Aorta (tissue), 5 donors: ENCODE results near the gene SYTL3. TPM values are rescaled to one million over a fixed set of nuclear protein-coding genes. Genes with fewer than 3 reads are reported as not detected.
"Not testable (repeated sequence)": the region's sequence is repeated elsewhere in the genome, so short reads cannot be mapped to it uniquely, and the experiment has no call there.

ENCODE experiments used
- ATAC-seq: fragments of 200-7000 bp; cut with Tn5 transposase; one replicate; pipeline ENCODE4 v1.9.1; 2022; ENCODE audit warnings: moderate library complexity; ENCODE audit not compliant: low FRiP score
- DNase-seq, 2 donors: peaks; one replicate each; pipeline ENCODE4 v3.0.0-alpha.2; 2020
- H3K27ac ChIP-seq, 2 donors: one replicate each; pipeline ENCODE4 v1.5.1; 2013; ENCODE audit warnings: low read length in 2 of 2, mild to moderate bottlenecking in 2 of 2, moderate library complexity in 2 of 2, control low read depth in 1 of 2, inconsistent platforms in 1 of 2, low read depth in 1 of 2
- H3K27me3 ChIP-seq, 2 donors: one replicate each; pipeline ENCODE4 v1.6.1; 2013; ENCODE audit warnings: control low read depth in 1 of 2, low read length in 1 of 2, mild to moderate bottlenecking in 1 of 2, moderate library complexity in 1 of 2; ENCODE audit not compliant: insufficient read depth in 2 of 2, control insufficient read depth in 1 of 2
- H3K36me3 ChIP-seq, 2 donors: one replicate each; pipeline ENCODE4 v1.6.1; 2013; ENCODE audit warnings: control low read depth in 1 of 2, low read length in 1 of 2, mild to moderate bottlenecking in 1 of 2; ENCODE audit not compliant: insufficient read depth in 2 of 2, control insufficient read depth in 1 of 2
- H3K4me1 ChIP-seq, 2 donors: one replicate each; pipeline ENCODE4 v1.6.1; 2013; ENCODE audit warnings: low read length in 2 of 2, control low read depth in 1 of 2, mild to moderate bottlenecking in 1 of 2, moderate library complexity in 1 of 2; ENCODE audit not compliant: insufficient read depth in 2 of 2, control insufficient read depth in 1 of 2
- H3K4me3 ChIP-seq, 2 donors: one replicate each; pipeline ENCODE4 v1.5.1; 2013; ENCODE audit warnings: low read length in 2 of 2, control low read depth in 1 of 2, mild to moderate bottlenecking in 1 of 2
- H3K9me3 ChIP-seq: one replicate; pipeline ENCODE4 v1.6.1; 2013; ENCODE audit warnings: mild to moderate bottlenecking, low read length; ENCODE audit not compliant: control insufficient read depth
- WGBS, 2 donors: extraction: QIAGEN DNeasy Blood & Tissue Kit; methylation state at CpG; one replicate each; pipeline ENCODE4 v1.1.7; 2013; 5-methylcytosine and 5-hydroxymethylcytosine counted together
- intact Hi-C, 2 donors: fragments of 100-400 bp; cut with DNase I; formaldehyde crosslinking; loops; one replicate each; pipeline versions ENCODE4 v1.14.2 to v1.15.0; 2022
- polyA plus RNA-seq, 2 donors: library from polyadenylated mRNA; stranded (reverse); fragments of 200-250 nt; gene quantifications; one replicate each; pipeline ENCODE4 v1.2.3, GENCODE V29; 2013
- total RNA-seq, 2 donors: library from RNA; stranded (reverse); fragmentation: NEBNext Ultra II Directional; extraction: Animal tissue kit (Norgen Biotek cat#: 25700); gene quantifications; one replicate each; pipeline ENCODE4 v1.2.1, GENCODE V29; 2021
- donor health status: healthy with polysubstance abuse.
- donor health status: Bipolar disorder and iron deficiency.
- donor health status: DM: no; HTN: no; CAD: no.
- donor health status: DM: no; HTN: no; CAD: no.
- donor health status: DM: yes; HTN: yes; CAD: no.

The SYTL3 gene
- total and polyA plus RNA-seq, 4 donors = 0.64 to 4.7 (median 2.4) TPM

GRCh38 chr6:158627940-158628211 is 22.0 kb upstream of the SYTL3 start:
- Histone ChIP-seq H3K4me1 (no peaks in the 10 kb centered on the region), H3K4me3 (no peak overlapping the region), H3K9me3 (no peaks in the 10 kb centered on the region), H3K36me3 (no peaks in the 10 kb centered on the region), H3K27ac (no peak overlapping the region), H3K27me3 (no peaks in the 10 kb centered on the region)
- no peak for ATAC-seq
- 90 to 91% methylated on average over 9 of the region's 9 CpGs for WGBS, 2 donors
- intact Hi-C loops = no loop called here
- no peak for DNase-seq

- DNase-seq = no peak
- intact Hi-C loops = no loop called here
Observed at GRCh38 chr6:158628542-158628941, 21.3 kb upstream of the SYTL3 start.

GRCh38 chr6:158629367-158630221 is 20.3 kb upstream of the SYTL3 start:
- intact Hi-C loops = no loop called here
- Histone ChIP-seq H3K4me3 (no peak overlapping the region), H3K36me3 (no peaks in the 10 kb centered on the region), H3K27me3 (no peaks in the 10 kb centered on the region), H3K9me3 (no peaks in the 10 kb centered on the region), H3K27ac (no peak overlapping the region), H3K4me1 (no peaks in the 10 kb centered on the region)
- 86 to 90% methylated on average over 20 of the region's 20 CpGs for WGBS, 2 donors
- no peak for DNase-seq
- no peak for ATAC-seq

More at GRCh38 chr6:158628542-158628941, 21.3 kb upstream of the SYTL3 start:
- Histone ChIP-seq H3K36me3 (no peaks in the 10 kb centered on the region), H3K27me3 (no peaks in the 10 kb centered on the region), H3K27ac (no peak overlapping the region), H3K4me1 (no peaks in the 10 kb centered on the region), H3K4me3 (no peak overlapping the region), H3K9me3 (no peaks in the 10 kb centered on the region)
- no peak for ATAC-seq
- 92% methylated on average over 17 of the region's 17 CpGs for WGBS, 2 donors

DNA sequence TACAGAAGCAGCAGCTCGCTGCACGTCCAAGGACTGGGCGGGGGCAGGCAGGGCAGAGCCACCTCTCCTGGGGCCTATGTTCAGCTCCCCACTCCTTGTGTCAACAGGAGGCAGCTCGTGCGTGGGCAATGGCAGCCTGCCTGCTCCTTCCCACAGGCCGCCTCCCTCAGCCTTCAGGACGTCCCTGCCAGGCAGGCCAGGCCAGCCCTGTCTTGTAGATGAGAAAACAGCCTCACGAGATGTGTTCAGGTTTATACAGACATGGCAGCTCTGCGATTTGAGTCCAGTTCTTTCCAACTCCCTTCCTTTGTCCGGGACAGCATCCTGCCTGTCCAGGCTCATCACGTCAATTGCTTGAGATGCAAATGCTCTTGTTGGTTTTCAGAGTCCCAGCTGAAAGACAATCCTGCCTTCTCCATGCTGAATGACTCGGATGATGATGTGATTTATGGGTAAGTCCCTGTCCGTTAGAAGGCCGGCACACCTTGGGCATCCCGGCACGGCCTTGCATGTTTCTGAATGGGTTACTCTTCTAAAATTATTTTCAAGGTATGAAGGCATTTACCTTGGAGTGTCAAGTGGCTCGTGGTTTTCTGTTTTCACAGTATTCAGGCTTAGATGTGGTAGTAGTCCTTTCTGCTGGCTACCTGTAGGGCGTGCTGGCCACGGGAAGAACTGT is 18.8 kb upstream of the SYTL3 start:
- 47 to 51% methylated on average over 19 of the region's 19 CpGs for WGBS, 2 donors
- H3K9me3 ChIP-seq = no peaks in the 10 kb centered on the region
- H3K4me1 ChIP-seq = no peaks in the 10 kb centered on the region
- ATAC-seq (peak; percentile 75), DNase-seq (peak; percentile 79 to 89)
- intact Hi-C loops = no loop called here
- peak overlapping the region in 1 of 2 donors; percentile 16 for H3K27ac ChIP-seq
- no peak overlapping the region for H3K4me3 ChIP-seq
- no peaks in the 10 kb centered on the region for H3K36me3 ChIP-seq
- no peaks in the 10 kb centered on the region for H3K27me3 ChIP-seq

- Histone ChIP-seq H3K4me1 (no peaks in the 10 kb centered on the region), H3K9me3 (no peaks in the 10 kb centered on the region), H3K36me3 (no peaks in the 10 kb centered on the region), H3K27ac (peak overlapping the region in 1 of 2 donors; percentile 16), H3K27me3 (no peaks in the 10 kb centered on the region), H3K4me3 (no peak overlapping the region)
- ATAC-seq = peak; percentile 89
- WGBS, 2 donors = 22 to 26% methylated on average over 19 of the region's 19 CpGs
- intact Hi-C loops = no loop called here
- DNase-seq = peak; percentile 80 to 90
Observed at GRCh38 chr6:158631678-158632537, 17.9 kb upstream of the SYTL3 start.

- H3K27ac ChIP-seq, H3K4me1 ChIP-seq, intact Hi-C loops, H3K4me3 ChIP-seq, H3K9me3 ChIP-seq, DNase-seq, H3K27me3 ChIP-seq, H3K36me3 ChIP-seq, ATAC-seq: not testable (repeated sequence)
- WGBS, 2 donors = 93 to 96% methylated on average over 3 of the region's 3 CpGs
Observed at GRCh38 chr6:158632538-158633119, 17.2 kb upstream of the SYTL3 start.

GRCh38 chr6:158633127-158633526 is 16.7 kb upstream of the SYTL3 start:
- no peaks in the 10 kb centered on the region for H3K9me3 ChIP-seq
- H3K27me3 ChIP-seq = no peaks in the 10 kb centered on the region
- no peak overlapping the region for H3K4me3 ChIP-seq
- intact Hi-C loops = no loop called here
- ATAC-seq = no peak
- H3K4me1 ChIP-seq = no peaks in the 10 kb centered on the region
- WGBS, 2 donors = 85 to 96% methylated on average over 11 of the region's 11 CpGs
- H3K36me3 ChIP-seq = no peaks in the 10 kb centered on the region
- DNase-seq = no peak
- no peak overlapping the region for H3K27ac ChIP-seq

DNA sequence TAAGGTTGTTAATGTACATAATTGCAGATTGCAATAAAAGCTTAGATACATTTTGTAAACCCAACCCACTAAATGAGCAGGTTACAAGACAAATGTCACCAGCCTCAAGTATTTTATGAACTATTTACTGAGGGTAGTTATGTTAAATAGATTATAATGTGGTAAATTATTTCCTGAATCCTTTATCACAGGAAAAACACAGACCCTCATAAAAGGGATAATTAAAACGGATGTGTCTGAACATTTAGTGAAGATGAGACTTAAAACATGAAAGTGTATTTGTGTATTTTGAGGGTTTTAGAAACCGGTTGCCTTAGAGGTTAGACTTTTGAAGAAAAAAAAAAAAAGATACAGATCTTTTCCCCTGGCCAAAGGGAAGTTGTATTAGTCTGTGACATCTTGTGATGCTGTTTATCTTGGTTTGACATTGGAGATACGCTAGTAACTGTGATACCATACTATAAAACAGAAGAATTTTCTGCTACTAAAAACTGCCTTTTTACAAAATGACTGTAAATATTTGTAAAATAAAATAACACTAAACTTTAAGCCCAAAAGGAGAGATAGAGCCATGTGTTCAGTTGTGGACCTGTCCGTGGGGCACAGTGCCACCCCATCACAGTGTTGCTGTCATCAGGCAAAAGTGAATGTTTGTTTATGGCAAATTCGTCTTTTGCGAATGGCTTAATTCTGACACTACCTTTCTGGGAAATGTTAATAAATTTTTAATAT is 15.0 kb upstream of the SYTL3 start:
- ATAC-seq (no peak), DNase-seq (no peak)
- H3K9me3 ChIP-seq = no peaks in the 10 kb centered on the region
- 82 to 84% methylated on average over 6 of the region's 6 CpGs for WGBS, 2 donors
- intact Hi-C loops = no loop called here
- no peak overlapping the region for H3K4me3 ChIP-seq
- no peaks in the 10 kb centered on the region for H3K4me1 ChIP-seq
- no peaks in the 10 kb centered on the region for H3K27me3 ChIP-seq
- H3K36me3 ChIP-seq = no peaks in the 10 kb centered on the region
- no peak overlapping the region for H3K27ac ChIP-seq
